Tibial artery (tissue), 4 donors: ENCODE data around the gene FBXL14.

ENCODE experiments used
- DNase-seq, 2 donors: peaks; one replicate each; pipeline ENCODE4 v3.0.0-alpha.2; 2019
- H3K27ac ChIP-seq, 2 donors: fragments of 200-600 bp; sonication (generic) in 1 of 2; 1 replicate in 1 of 2; 2 replicates in 1 of 2; pipeline ENCODE4 v1.5.1; 2018 to 2019; ENCODE audit warnings: mild to moderate bottlenecking in 1 of 2
- H3K27me3 ChIP-seq, 2 donors: fragments of 200-600 bp; sonication (generic) in 1 of 2; one replicate each; pipeline versions ENCODE4 v1.5.1 to v1.6.0; 2016 to 2019
- H3K36me3 ChIP-seq, 3 donors: fragments of 200-600 bp; sonication (generic) in 2 of 3; one replicate each; pipeline ENCODE4 v1.5.1; 2016 to 2019; ENCODE audit warnings: mild to moderate bottlenecking in 2 of 3
- H3K4me1 ChIP-seq, 4 donors: fragments of 200-600 bp; sonication (generic) in 2 of 4; 1 replicate in 3 of 4; 2 replicates in 1 of 4; pipeline ENCODE4 v1.5.1; 2016 to 2019
- H3K4me3 ChIP-seq, 2 donors: fragments of 200-600 bp; sonication (generic) in 1 of 2; 1 replicate in 1 of 2; 2 replicates in 1 of 2; pipeline ENCODE4 v1.5.1; 2018 to 2019; ENCODE audit warnings: mild to moderate bottlenecking in 2 of 2
- H3K9me3 ChIP-seq, 3 donors: fragments of 200-600 bp; sonication (generic) in 1 of 3; one replicate each; pipeline ENCODE4 v1.5.1; 2016 to 2019
- CTCF ChIP-seq, 2 experiments: fragments of 200-600 bp in 1 of 2; fragments of 450-650 bp in 1 of 2; IDR thresholded peaks; one replicate each; pipeline ENCODE4 v1.5.1; 2017 to 2019; ENCODE audit warnings: antibody characterized with exemption in 2 of 2, mild to moderate bottlenecking in 1 of 2, moderate library complexity in 1 of 2
- intact Hi-C: fragments of 100-400 bp; cut with DNase I; formaldehyde crosslinking; loops from one replicate; pipeline ENCODE4 v1.15.0; 2023; ENCODE audit warnings: low total_unique reads

FBXL14 gene

GRCh38 chr12:1591543-1591942 is 2.8 kb downstream of the FBXL14 start:
- H3K36me3 ChIP-seq: no peaks in the 10 kb centered on the region
- peak overlapping the region; percentile 84 to 96 for H3K4me3 ChIP-seq
- peaks cover 0 to 68% (median 35%) of the 10 kb centered on the region in 4 donors for H3K4me1 ChIP-seq
- intact Hi-C loops: loop anchor here (10.0 kb wide), 2 partner anchors 597 to 1027 kb away; partner anchors contain the start of gene ERC1
- TF ChIP-seq CTCF (IDR thresholded peaks at IDR 0.05): no peak
- H3K27ac ChIP-seq: peak overlapping the region in 1 of 2 donors; percentile 44
- no peaks in the 10 kb centered on the region for H3K27me3 ChIP-seq
- no peak for DNase-seq
- H3K9me3 ChIP-seq: no peaks in the 10 kb centered on the region

- H3K27me3 ChIP-seq: no peaks in the 10 kb centered on the region
- TF ChIP-seq CTCF (IDR thresholded peaks at IDR 0.05): no peak
- no peak for DNase-seq
- peak overlapping the region; percentile 84 to 96 for H3K4me3 ChIP-seq
- H3K4me1 ChIP-seq: peaks cover 0 to 66% (median 35%) of the 10 kb centered on the region in 4 donors
- no peaks in the 10 kb centered on the region for H3K36me3 ChIP-seq
- H3K27ac ChIP-seq: peak overlapping the region; percentile 37 to 44
- H3K9me3 ChIP-seq: no peaks in the 10 kb centered on the region
- intact Hi-C loops: loop anchor here (10.0 kb wide), 2 partner anchors 596 to 1026 kb away; partner anchors contain the start of gene ERC1
Observed at GRCh38 chr12:1591034-1591433, 3.3 kb downstream of the FBXL14 start.

- H3K4me3 ChIP-seq: peak overlapping the region; percentile 84 to 96
- peak overlapping the region; percentile 37 to 44 for H3K27ac ChIP-seq
- no peaks in the 10 kb centered on the region for H3K27me3 ChIP-seq
- TF ChIP-seq CTCF (IDR thresholded peaks at IDR 0.05): no peak
- intact Hi-C loops: loop anchor here (10.0 kb wide), 2 partner anchors 596 to 1026 kb away; partner anchors contain the start of gene ERC1
- peak in 1 of 2 donors; percentile 28 for DNase-seq
- H3K36me3 ChIP-seq: no peaks in the 10 kb centered on the region
- peaks cover 0 to 59% (median 33%) of the 10 kb centered on the region in 4 donors for H3K4me1 ChIP-seq
- H3K9me3 ChIP-seq: no peaks in the 10 kb centered on the region
Observed at GRCh38 chr12:1590221-1590979, 4.0 kb downstream of the FBXL14 start.

GRCh38 chr12:1588575-1588947 is 5.8 kb downstream of the FBXL14 start:
- H3K4me3 ChIP-seq: no peak overlapping the region
- H3K4me1 ChIP-seq: peaks cover 0 to 59% (median 33%) of the 10 kb centered on the region in 4 donors
- peak overlapping the region; percentile 36 to 65 for H3K27ac ChIP-seq
- no peak for TF ChIP-seq CTCF (IDR thresholded peaks at IDR 0.05)
- H3K27me3 ChIP-seq: no peaks in the 10 kb centered on the region
- intact Hi-C loops: no loop called here
- no peak for DNase-seq
- no peaks in the 10 kb centered on the region for H3K36me3 ChIP-seq
- no peaks in the 10 kb centered on the region for H3K9me3 ChIP-seq

GRCh38 chr12:1587927-1588574 is 6.3 kb downstream of the FBXL14 start:
- Histone ChIP-seq H3K4me3 (no peak overlapping the region), H3K9me3 (no peaks in the 10 kb centered on the region), H3K27me3 (no peaks in the 10 kb centered on the region), H3K36me3 (no peaks in the 10 kb centered on the region), H3K4me1 (peaks cover 0 to 55% (median 31%) of the 10 kb centered on the region in 4 donors), H3K27ac (peak overlapping the region; percentile 36 to 65)
- no peak for DNase-seq
- no peak for TF ChIP-seq CTCF (IDR thresholded peaks at IDR 0.05)
- intact Hi-C loops: no loop called here
